K562 (cell line): ENCODE data around the gene PLEKHF1. TPM values are rescaled to one million over a fixed set of nuclear protein-coding genes. Genes with fewer than 3 reads are reported as not detected.

Experiments used
- ATAC-seq: fragments of 200-7000 bp; cut with Tn5 transposase; 3 replicates; pipeline ENCODE4 v1.9.1; 2020; ENCODE audit warnings: moderate library complexity
- BruUV-seq: library from RNA; stranded (reverse); fragments of 400-500 nt; replicated peaks from 2 replicates; lab custom pipeline; 2021; lab: Mats Ljungman, UMichigan
- CTCF ChIA-PET: fragments of 300-600 bp; formaldehyde crosslinking; extraction: SDS; loops from one replicate; lab custom pipeline; 2021; ENCODE audit warnings: low intra/inter-chr PET ratio; lab: Yijun Ruan, JAX
- POLR2A ChIA-PET: fragments of 300-600, 350-650 bp; sonication (Branson Sonifier 250); formaldehyde crosslinking; extraction: SDS; loops from one replicate; lab custom pipeline; 2021; ENCODE audit warnings: antibody characterized with exemption, inconsistent platforms; lab: Yijun Ruan, JAX
- DNase-seq, 4 experiments: peaks; one replicate each; pipeline versions ENCODE4 v3.0.0 to v3.0.0-alpha.2; 2011 to 2018; ENCODE audit warnings: low spot score in 3 of 4, mixed read lengths in 3 of 4; ENCODE audit errors: extremely low read depth in 1 of 4
- FAIRE-seq: peaks from 2 replicates; lab custom pipeline; 2011; peaks lifted over from hg19 to GRCh38; lab: Jason Lieb, UNC
- H2AFZ ChIP-seq: 2 replicates; pipeline ENCODE4 v1.6.0; 2011; ENCODE audit warnings: low read depth, low read length, control low read depth, inconsistent platforms
- H3K27ac ChIP-seq: fragments of 200-600 bp; 3 replicates; pipeline ENCODE4 v1.8.0; 2011; ENCODE audit warnings: low read depth, mild to moderate bottlenecking, control low read depth, inconsistent platforms, low read length, moderate library complexity, mixed read lengths; ENCODE audit errors: extremely low read depth
- H3K27me3 ChIP-seq, 2 experiments: fragments of 300-600 bp in 1 of 2; 2 replicates in 1 of 2; 3 replicates in 1 of 2; pipeline versions ENCODE4 v1.6.0 to v1.8.0; 2011; ENCODE audit warnings: inconsistent platforms in 2 of 2, low read length in 2 of 2, mild to moderate bottlenecking in 1 of 2, mixed read lengths in 1 of 2, moderate library complexity in 1 of 2; ENCODE audit not compliant: control insufficient read depth in 2 of 2, insufficient read depth in 2 of 2
- H3K36me3 ChIP-seq: fragments of 300-600 bp; 3 replicates; pipeline ENCODE4 v1.8.0; 2011; ENCODE audit warnings: mild to moderate bottlenecking, low read length, inconsistent platforms; ENCODE audit not compliant: control insufficient read depth, insufficient read depth
- H3K4me1 ChIP-seq, 2 experiments: fragments of 200-600 bp in 1 of 2; replicated peaks in 1 of 2; 2 replicates in 1 of 2; 3 replicates in 1 of 2; pipeline versions ENCODE4 v1.5.1 to v1.8.0; 2011; ENCODE audit warnings: inconsistent platforms in 2 of 2, low read length in 2 of 2, mild to moderate bottlenecking in 1 of 2, mixed read lengths in 1 of 2, moderate library complexity in 1 of 2; ENCODE audit not compliant: control insufficient read depth in 2 of 2, insufficient read depth in 2 of 2
- H3K4me2 ChIP-seq: 2 replicates; pipeline ENCODE4 v1.6.1; 2011; ENCODE audit warnings: low read length, control low read depth, inconsistent platforms, mixed read lengths; ENCODE audit not compliant: insufficient read depth
- H3K4me3 ChIP-seq: fragments of 200-600 bp; sonication (generic), shearing (Covaris generic); 2 replicates; pipeline ENCODE4 v1.5.1; 2016; ENCODE audit warnings: control low read depth, inconsistent platforms
- H3K79me2 ChIP-seq: fragments of 200-600 bp; 3 replicates; pipeline ENCODE4 v1.8.0; 2011; ENCODE audit warnings: low read length, inconsistent platforms; ENCODE audit not compliant: control insufficient read depth, insufficient read depth
- H3K9ac ChIP-seq, 2 experiments: 2 replicates each; pipeline versions ENCODE4 v1.6.0 to v1.6.1; 2011; ENCODE audit warnings: low read depth in 2 of 2, low read length in 2 of 2, control low read depth in 1 of 2, inconsistent platforms in 1 of 2, mild to moderate bottlenecking in 1 of 2, mixed read lengths in 1 of 2; ENCODE audit not compliant: insufficient read depth in 1 of 2
- H3K9me1 ChIP-seq: one replicate; pipeline ENCODE4 v1.6.0; 2011; ENCODE audit warnings: inconsistent platforms, mild to moderate bottlenecking, low read length, moderate library complexity; ENCODE audit not compliant: control insufficient read depth, insufficient read depth
- H3K9me3 ChIP-seq: replicated peaks from 2 replicates; pipeline ENCODE4 v1.5.1; 2011; ENCODE audit warnings: low read depth, low read length, inconsistent platforms; ENCODE audit not compliant: control insufficient read depth, insufficient read depth
- H4K20me1 ChIP-seq: replicated peaks from 2 replicates; pipeline ENCODE4 v1.6.1; 2011; ENCODE audit warnings: low read length, inconsistent platforms, mixed read lengths; ENCODE audit not compliant: control insufficient read depth, insufficient read depth
- ERF ChIP-seq: fragments of 450-650 bp; formaldehyde crosslinking; IDR thresholded peaks from 2 replicates; pipeline ENCODE4 v1.4.0; 2020; ENCODE audit warnings: mild to moderate bottlenecking, mixed read lengths
- NFYB ChIP-seq: IDR thresholded peaks from 2 replicates; pipeline ENCODE4 v1.6.1; 2011; ENCODE audit warnings: mild to moderate bottlenecking, moderate library complexity; ENCODE audit not compliant: insufficient read length; ENCODE audit errors: extremely low read depth
- WGBS: fragments of 100-300 bp; shearing (Covaris generic); methylation state at CpG from one replicate; pipeline ENCODE4 v1.1.6; 2016; ENCODE audit warnings: low coverage, mixed read lengths; ENCODE audit not compliant: insufficient coverage; ENCODE audit errors: missing lambda C conversion rate; 5-methylcytosine and 5-hydroxymethylcytosine counted together
- in situ Hi-C: fragments of 300-500 bp; cut with MboI; formaldehyde crosslinking; loops from 4 replicates; pipeline ENCODE4 v1.15.0; 2018; ENCODE audit warnings: inconsistent platforms, mixed read lengths
- intact Hi-C: fragments of 100-400 bp; cut with micrococcal nuclease; formaldehyde crosslinking; loops from 2 replicates; pipeline ENCODE4 v1.14.2; 2022
- polyA plus RNA-seq, 8 experiments: library from polyadenylated mRNA; depleted of rRNA in 4 of 8; stranded (reverse) in 5 of 8; unstranded in 3 of 8; fragments of >200 nt; fragmentation: Nextera tagmentation in 2 of 8; fragmentation: Illumina TruSeq in 1 of 8; extraction: Ambion mirVana in 2 of 8; extraction: Trizol in 1 of 8; gene quantifications; 2 replicates each; pipeline versions ENCODE4 v1.2.1 to v1.2.3, GENCODE V29; 2011 to 2014; ENCODE audit warnings: inconsistent platforms in 1 of 8, missing spikeins in 1 of 8
- total RNA-seq, 7 experiments: library from RNA; depleted of rRNA in 6 of 7; stranded (reverse); fragments of >200 nt in 6 of 7; fragmentation: Illumina TruSeq in 2 of 7; extraction: Trizol in 2 of 7; gene quantifications; 2 replicates each; pipeline versions ENCODE4 v1.2.1 to v1.2.3, GENCODE V29; 2011 to 2021; ENCODE audit warnings: low replicate concordance in 1 of 7
- TF ChIP-seq, protein P1 (sequence below): sonication (generic); formaldehyde crosslinking; IDR thresholded peaks from 2 replicates; pipeline ENCODE4 v1.8.0; 2022; ENCODE audit warnings: missing genetic modification reagents, mild to moderate bottlenecking, borderline replicate concordance
- TF ChIP-seq, protein P2 (sequence below): fragments of 200-800 bp; sonication (Bioruptor generic); IDR thresholded peaks from 2 replicates; pipeline ENCODE4 v1.6.1; 2017; ENCODE audit warnings: missing genetic modification characterization, missing compliant biosample characterization

Gene PLEKHF1
- total and polyA plus RNA-seq, 9 of the 15 experiments (the other 6 are each of a cell fraction or from before 2014, with no cell fraction given): 0.07 to 13.4 (median 3.9) TPM; not detected in 1

DNA sequence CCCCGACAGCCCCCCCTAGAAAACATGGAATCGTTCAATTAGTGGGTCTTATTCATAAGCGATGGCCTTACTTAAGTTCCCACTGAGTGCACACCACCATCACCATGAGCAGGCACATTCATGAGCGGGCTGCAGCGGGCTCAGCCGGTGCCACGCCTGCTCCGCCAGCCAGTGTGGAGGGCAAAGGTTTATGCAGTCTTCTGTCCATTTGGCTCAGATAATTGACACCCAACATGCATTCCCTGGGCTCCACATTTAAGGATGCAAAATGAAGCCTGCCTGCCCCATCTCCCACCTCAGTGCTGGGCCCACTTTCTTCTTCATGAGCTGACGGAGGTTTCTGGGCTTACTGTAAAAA lies 37.7 kb downstream of the PLEKHF1 start:
- 88% methylated on average over 9 of the region's 9 CpGs for WGBS
- Histone ChIP-seq H3K79me2 (no peaks in the 10 kb centered on the region), H3K9me1 (no peaks in the 10 kb centered on the region), H2AFZ (no peak overlapping the region), H3K4me3 (no peak overlapping the region), H3K27ac (no peak overlapping the region), H3K4me1 (peaks cover 0 to 11% of the 10 kb centered on the region in 2 experiments; a peak in 2 of 5 replicates), H3K9ac (no peak overlapping the region), H3K27me3 (no peaks in the 10 kb centered on the region), H3K4me2 (no peak overlapping the region), H4K20me1 (no peaks in the 10 kb centered on the region), H3K9me3 (no peaks in the 10 kb centered on the region), H3K36me3 (peaks cover 11% of the 10 kb centered on the region; the same call in 2 of the 3 replicates)
- no TSS peak for BruUV-seq
- ChIA-PET CTCF (no interaction called here), POLR2A (interaction anchor here (0.7 to 1.4 kb wide), 2 partner anchors 10 to 86 kb away, joined by 3 to 4 read pairs; no protein-coding TSS in a partner anchor)
- FAIRE-seq: no peak
- TF ChIP-seq, protein P1, sequence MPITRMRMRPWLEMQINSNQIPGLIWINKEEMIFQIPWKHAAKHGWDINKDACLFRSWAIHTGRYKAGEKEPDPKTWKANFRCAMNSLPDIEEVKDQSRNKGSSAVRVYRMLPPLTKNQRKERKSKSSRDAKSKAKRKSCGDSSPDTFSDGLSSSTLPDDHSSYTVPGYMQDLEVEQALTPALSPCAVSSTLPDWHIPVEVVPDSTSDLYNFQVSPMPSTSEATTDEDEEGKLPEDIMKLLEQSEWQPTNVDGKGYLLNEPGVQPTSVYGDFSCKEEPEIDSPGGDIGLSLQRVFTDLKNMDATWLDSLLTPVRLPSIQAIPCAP (CRISPR knock-in tag): no peak
- TF ChIP-seq, protein P2, sequence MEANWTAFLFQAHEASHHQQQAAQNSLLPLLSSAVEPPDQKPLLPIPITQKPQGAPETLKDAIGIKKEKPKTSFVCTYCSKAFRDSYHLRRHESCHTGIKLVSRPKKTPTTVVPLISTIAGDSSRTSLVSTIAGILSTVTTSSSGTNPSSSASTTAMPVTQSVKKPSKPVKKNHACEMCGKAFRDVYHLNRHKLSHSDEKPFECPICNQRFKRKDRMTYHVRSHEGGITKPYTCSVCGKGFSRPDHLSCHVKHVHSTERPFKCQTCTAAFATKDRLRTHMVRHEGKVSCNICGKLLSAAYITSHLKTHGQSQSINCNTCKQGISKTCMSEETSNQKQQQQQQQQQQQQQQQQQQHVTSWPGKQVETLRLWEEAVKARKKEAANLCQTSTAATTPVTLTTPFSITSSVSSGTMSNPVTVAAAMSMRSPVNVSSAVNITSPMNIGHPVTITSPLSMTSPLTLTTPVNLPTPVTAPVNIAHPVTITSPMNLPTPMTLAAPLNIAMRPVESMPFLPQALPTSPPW: no peak
- no peak for TF ChIP-seq ERF (CRISPR knock-in tag)
- TF ChIP-seq NFYB: no peak
- in situ Hi-C loops: no loop called here
- no peak for ATAC-seq
- intact Hi-C loops: no loop called here
- DNase-seq: no peak
